Ishikawa (cell line): ENCODE measurements around the gene MKKS.

ENCODE experiments used
- CEBPB ChIP-seq: IDR thresholded peaks from 2 replicates; pipeline ENCODE4 v1.6.1; 2012
- CREB1 ChIP-seq: IDR thresholded peaks from 2 replicates; pipeline ENCODE4 v1.6.1; 2012; ENCODE audit warnings: low read depth
- EGR1 ChIP-seq: IDR thresholded peaks from 2 replicates; pipeline ENCODE4 v1.6.1; 2012
- EP300 ChIP-seq: IDR thresholded peaks from 2 replicates; pipeline ENCODE4 v1.6.1; 2012; ENCODE audit warnings: borderline replicate concordance
- FOXM1 ChIP-seq: IDR thresholded peaks from 2 replicates; pipeline ENCODE4 v1.6.1; 2012; ENCODE audit warnings: low read depth, borderline replicate concordance
- NFIC ChIP-seq: IDR thresholded peaks from 2 replicates; pipeline ENCODE4 v1.6.1; 2012
- RAD21 ChIP-seq: IDR thresholded peaks from 2 replicates; pipeline ENCODE4 v1.6.1; 2012; ENCODE audit warnings: low read depth
- TAF1 ChIP-seq: IDR thresholded peaks from 2 replicates; pipeline ENCODE4 v1.6.1; 2012; ENCODE audit warnings: low read depth, mild to moderate bottlenecking
- TCF12 ChIP-seq: IDR thresholded peaks from 2 replicates; pipeline ENCODE4 v1.6.1; 2012; ENCODE audit warnings: low read depth
- TEAD4 ChIP-seq: IDR thresholded peaks from 2 replicates; pipeline ENCODE4 v1.6.1; 2012
- YY1 ChIP-seq: IDR thresholded peaks from 2 replicates; pipeline ENCODE4 v1.6.1; 2012; ENCODE audit warnings: low read depth
- ZBTB7A ChIP-seq: IDR thresholded peaks from 2 replicates; pipeline ENCODE4 v1.6.1; 2012; ENCODE audit warnings: low read depth
- TF ChIP-seq, protein P1 (sequence below): IDR thresholded peaks from 2 replicates; pipeline ENCODE4 v1.6.1; 2012; ENCODE audit warnings: low read depth, mild to moderate bottlenecking
- TF ChIP-seq, protein P2 (sequence below): IDR thresholded peaks from 2 replicates; pipeline ENCODE4 v1.6.1; 2012
- TF ChIP-seq, protein P3 (sequence below): IDR thresholded peaks from 2 replicates; pipeline ENCODE4 v1.6.1; 2012

MKKS gene

DNA sequence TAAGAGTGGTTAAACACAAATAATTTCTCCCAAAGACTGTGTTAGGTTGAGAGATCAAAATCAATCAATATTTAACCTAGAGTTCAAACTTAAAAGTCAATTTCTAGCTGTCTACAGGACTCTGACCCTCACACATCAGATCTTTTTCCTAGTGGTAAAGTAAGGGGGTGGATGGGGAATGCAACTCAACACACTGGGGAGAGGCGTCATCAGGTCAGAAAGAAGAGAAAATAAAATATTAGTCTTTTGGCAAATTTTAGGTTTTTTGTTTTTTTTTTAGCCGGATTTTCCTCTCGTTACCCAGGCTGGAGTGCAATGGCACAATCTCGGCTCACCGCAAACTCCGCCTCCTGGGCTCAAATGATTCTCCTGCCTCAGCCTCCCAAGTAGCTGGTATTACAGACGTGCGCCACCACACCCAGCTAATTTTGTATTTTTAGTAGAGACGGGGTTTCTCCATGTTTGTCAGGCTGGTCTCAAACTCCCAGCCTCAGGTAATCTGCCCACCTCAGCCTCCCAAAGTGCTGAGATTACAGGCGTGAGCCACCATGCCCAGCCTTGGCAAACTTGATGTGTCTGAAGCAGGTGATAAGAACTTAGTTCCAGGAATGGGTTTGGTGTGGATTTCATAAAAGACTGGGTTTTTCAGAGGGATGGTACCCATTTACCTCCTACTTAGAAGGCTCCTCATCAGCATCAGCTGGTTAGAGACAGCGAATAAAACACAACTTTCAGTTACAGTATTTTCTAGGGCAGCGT is 65.9 kb downstream of the MKKS start:
- TF ChIP-seq YY1 (no peak), NFIC (no peak), RAD21 (no peak), CEBPB (no peak), TCF12 (no peak), TEAD4 (no peak), EP300 (no peak), TAF1 (no peak), FOXM1 (no peak)
- TF ChIP-seq, protein P1, sequence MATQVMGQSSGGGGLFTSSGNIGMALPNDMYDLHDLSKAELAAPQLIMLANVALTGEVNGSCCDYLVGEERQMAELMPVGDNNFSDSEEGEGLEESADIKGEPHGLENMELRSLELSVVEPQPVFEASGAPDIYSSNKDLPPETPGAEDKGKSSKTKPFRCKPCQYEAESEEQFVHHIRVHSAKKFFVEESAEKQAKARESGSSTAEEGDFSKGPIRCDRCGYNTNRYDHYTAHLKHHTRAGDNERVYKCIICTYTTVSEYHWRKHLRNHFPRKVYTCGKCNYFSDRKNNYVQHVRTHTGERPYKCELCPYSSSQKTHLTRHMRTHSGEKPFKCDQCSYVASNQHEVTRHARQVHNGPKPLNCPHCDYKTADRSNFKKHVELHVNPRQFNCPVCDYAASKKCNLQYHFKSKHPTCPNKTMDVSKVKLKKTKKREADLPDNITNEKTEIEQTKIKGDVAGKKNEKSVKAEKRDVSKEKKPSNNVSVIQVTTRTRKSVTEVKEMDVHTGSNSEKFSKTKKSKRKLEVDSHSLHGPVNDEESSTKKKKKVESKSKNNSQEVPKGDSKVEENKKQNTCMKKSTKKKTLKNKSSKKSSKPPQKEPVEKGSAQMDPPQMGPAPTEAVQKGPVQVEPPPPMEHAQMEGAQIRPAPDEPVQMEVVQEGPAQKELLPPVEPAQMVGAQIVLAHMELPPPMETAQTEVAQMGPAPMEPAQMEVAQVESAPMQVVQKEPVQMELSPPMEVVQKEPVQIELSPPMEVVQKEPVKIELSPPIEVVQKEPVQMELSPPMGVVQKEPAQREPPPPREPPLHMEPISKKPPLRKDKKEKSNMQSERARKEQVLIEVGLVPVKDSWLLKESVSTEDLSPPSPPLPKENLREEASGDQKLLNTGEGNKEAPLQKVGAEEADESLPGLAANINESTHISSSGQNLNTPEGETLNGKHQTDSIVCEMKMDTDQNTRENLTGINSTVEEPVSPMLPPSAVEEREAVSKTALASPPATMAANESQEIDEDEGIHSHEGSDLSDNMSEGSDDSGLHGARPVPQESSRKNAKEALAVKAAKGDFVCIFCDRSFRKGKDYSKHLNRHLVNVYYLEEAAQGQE, result no peak
- TF ChIP-seq, protein P2, sequence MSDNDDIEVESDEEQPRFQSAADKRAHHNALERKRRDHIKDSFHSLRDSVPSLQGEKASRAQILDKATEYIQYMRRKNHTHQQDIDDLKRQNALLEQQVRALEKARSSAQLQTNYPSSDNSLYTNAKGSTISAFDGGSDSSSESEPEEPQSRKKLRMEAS, result no peak

DNA sequence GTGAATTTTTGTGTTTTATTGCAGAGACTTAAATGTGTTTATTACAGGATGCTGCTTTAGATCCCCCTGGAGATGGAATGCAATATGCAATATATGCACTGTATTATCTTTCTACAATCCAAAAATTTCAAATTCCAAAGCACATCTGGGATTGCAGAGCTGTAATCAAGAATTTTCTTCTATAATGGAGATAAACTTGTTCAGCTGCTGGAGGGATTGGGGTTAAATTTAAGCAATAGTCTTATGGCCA is 66.4 kb downstream of the MKKS start:
- TF ChIP-seq, protein P2, result no peak
- TF ChIP-seq TEAD4 (no peak), RAD21 (no peak), CREB1 (no peak), TCF12 (no peak), FOXM1 (no peak), ZBTB7A (no peak)

DNA sequence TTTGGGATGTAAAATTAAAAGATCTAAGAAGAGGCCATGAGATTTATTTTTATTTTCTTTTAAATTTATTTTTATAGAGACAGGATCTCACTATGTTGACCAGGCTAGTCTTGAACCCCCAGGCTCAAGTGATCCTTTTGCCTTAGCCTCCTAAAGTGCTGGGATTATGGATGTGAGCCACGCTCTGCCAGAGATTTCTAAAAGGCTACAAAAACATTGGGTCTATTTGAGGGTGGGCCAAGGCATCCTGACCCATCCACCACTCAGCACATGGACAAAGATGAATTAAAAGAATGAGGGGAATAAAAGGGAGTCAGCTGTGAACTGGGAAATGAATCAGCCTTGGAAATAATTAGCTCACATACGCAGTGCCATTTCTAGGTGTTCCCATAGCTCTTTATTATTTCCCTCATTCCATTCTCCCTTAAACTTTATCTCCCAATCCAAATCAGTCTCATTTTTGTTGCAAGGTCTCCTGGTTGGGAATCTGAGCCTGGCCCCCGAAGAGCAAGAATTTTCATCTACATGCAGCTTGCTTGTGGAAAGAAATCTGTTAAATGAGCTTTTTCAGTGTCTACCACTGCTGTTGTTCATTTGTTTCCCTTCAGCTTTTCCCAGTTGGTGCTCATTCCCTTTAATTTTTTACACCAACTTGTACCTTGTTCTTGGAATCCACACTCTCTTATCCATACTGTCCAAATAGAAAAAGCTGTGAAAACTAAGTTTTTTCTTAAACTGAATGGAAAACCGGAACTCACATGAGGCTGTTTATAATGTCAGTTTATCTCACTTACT is 66.9 kb downstream of the MKKS start:
- TF ChIP-seq, protein P2, result no peak
- TF ChIP-seq FOXM1, result no peak
- no peak for TF ChIP-seq EGR1
- no peak for TF ChIP-seq TCF12
- no peak for TF ChIP-seq YY1
- no peak for TF ChIP-seq TAF1
- TF ChIP-seq EP300, result no peak
- TF ChIP-seq, protein P3, sequence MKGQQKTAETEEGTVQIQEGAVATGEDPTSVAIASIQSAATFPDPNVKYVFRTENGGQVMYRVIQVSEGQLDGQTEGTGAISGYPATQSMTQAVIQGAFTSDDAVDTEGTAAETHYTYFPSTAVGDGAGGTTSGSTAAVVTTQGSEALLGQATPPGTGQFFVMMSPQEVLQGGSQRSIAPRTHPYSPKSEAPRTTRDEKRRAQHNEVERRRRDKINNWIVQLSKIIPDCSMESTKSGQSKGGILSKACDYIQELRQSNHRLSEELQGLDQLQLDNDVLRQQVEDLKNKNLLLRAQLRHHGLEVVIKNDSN, result no peak
- no peak for TF ChIP-seq ZBTB7A
- TF ChIP-seq CEBPB, result no peak
- no peak for TF ChIP-seq CREB1
- no peak for TF ChIP-seq RAD21

DNA sequence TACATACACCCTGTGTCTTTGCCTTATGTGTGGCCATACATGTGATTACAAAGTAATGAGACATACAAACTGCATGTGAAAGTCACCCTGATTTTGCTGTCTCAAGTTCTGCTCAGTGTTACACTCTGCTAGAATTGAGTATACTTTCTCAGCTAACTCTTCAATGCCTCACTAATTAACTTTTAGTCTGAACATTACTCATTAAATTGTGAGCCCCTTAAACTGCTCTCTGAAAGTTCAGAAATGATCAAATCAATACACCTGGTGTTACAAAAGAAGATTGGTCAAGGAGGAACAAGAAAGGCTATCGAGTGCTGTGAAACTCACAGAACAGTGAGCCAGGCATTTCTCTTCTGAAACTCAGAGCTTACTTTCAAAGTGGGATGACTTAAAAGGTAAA is 71.3 kb downstream of the MKKS start:
- no peak for TF ChIP-seq FOXM1
- TF ChIP-seq CEBPB, result no peak
- TF ChIP-seq YY1, result no peak
- TF ChIP-seq RAD21, result no peak
- TF ChIP-seq, protein P1, result no peak
- TF ChIP-seq CREB1, result no peak
- TF ChIP-seq, protein P2, result no peak
- TF ChIP-seq EGR1, result no peak
- no peak for TF ChIP-seq EP300
- no peak for TF ChIP-seq TEAD4
- TF ChIP-seq TAF1, result no peak
- no peak for TF ChIP-seq NFIC
- TF ChIP-seq, protein P3, result no peak
- no peak for TF ChIP-seq TCF12
- no peak for TF ChIP-seq ZBTB7A

DNA sequence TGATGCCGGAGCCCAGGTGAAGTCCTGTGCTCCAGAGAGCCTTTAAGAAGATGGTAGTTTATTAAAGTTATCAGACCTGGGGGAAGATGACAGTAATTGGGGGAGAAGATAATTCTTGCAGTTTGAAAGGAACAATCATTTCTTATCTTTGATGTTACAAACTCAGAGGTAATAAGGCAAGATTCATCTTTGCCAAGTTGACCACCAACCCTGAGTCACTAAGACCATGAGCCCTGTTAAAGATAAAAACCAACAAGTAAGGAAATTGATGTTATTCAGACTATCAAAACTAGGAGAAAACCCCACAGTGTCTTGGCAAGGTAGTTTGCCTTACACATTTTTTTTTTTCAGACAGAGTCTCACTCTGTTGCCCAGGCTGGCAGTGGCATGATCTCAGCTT is 73.1 kb downstream of the MKKS start:
- TF ChIP-seq, protein P2, result no peak
- TF ChIP-seq EGR1 (no peak), EP300 (no peak), TEAD4 (no peak), RAD21 (no peak), TCF12 (no peak), CEBPB (no peak), TAF1 (no peak), NFIC (no peak), YY1 (no peak), ZBTB7A (no peak), FOXM1 (no peak), CREB1 (no peak)
- TF ChIP-seq, protein P1, result no peak
- TF ChIP-seq, protein P3, result no peak
